Upper lobe of left lung (tissue), 6 donors: ENCODE measurements around the gene GABRR1. TPM values are rescaled to one million over a fixed set of nuclear protein-coding genes. Genes with fewer than 3 reads are reported as not detected.
A peak's percentile ranks its signal among the peaks of the same experiment; 100 is the strongest.
"Not testable (repeated sequence)": the region's sequence is repeated elsewhere in the genome, so short reads cannot be mapped to it uniquely, and the experiment has no call there.

Experiments used
- ATAC-seq, 2 donors: fragments of 200-7000 bp; cut with Tn5 transposase; one replicate each; pipeline ENCODE4 v1.9.1; 2022; ENCODE audit warnings: mild to moderate bottlenecking in 2 of 2, moderate library complexity in 2 of 2; ENCODE audit not compliant: low FRiP score in 2 of 2
- DNase-seq, 2 donors: peaks; one replicate each; pipeline ENCODE4 v3.0.0-alpha.2; 2019 to 2020
- H3K27ac ChIP-seq, 4 donors: fragments of 200-600 bp; sonication (generic); one replicate each; pipeline ENCODE4 v1.5.1; 2016 to 2019
- H3K27me3 ChIP-seq, 4 donors: fragments of 200-600 bp; sonication (generic); one replicate each; pipeline ENCODE4 v1.5.1; 2017 to 2019
- H3K36me3 ChIP-seq, 4 donors: fragments of 200-600 bp; sonication (generic); one replicate each; pipeline ENCODE4 v1.5.1; 2016 to 2019
- H3K4me1 ChIP-seq, 4 donors: fragments of 200-600 bp; sonication (generic); one replicate each; pipeline ENCODE4 v1.5.1; 2018 to 2019
- H3K4me3 ChIP-seq, 4 donors: fragments of 200-600 bp; sonication (generic); one replicate each; pipeline ENCODE4 v1.5.1; 2017 to 2019; ENCODE audit warnings: mild to moderate bottlenecking in 2 of 4, moderate library complexity in 1 of 4
- H3K9me3 ChIP-seq, 4 donors: fragments of 200-600 bp; sonication (generic); one replicate each; pipeline ENCODE4 v1.5.1; 2018 to 2019
- EP300 ChIP-seq, 4 donors: sonication (generic); formaldehyde crosslinking; IDR thresholded peaks; one replicate each; pipeline ENCODE4 v1.5.1; 2017; ENCODE audit warnings: antibody characterized with exemption in 4 of 4, control low read depth in 2 of 4
- POLR2A ChIP-seq, 4 donors: fragments of 450-650 bp; IDR thresholded peaks; one replicate each; pipeline ENCODE4 v1.5.1; 2016 to 2017; ENCODE audit warnings: antibody characterized with exemption in 4 of 4, mild to moderate bottlenecking in 2 of 4
- POLR2AphosphoS5 ChIP-seq, 2 donors: sonication (generic); formaldehyde crosslinking; IDR thresholded peaks; one replicate each; pipeline ENCODE4 v1.5.1; 2017; ENCODE audit warnings: antibody characterized with exemption in 2 of 2
- WGBS, 2 donors: methylation state at CpG; one replicate each; pipeline ENCODE4 v1.1.5; 2017 to 2018; 5-methylcytosine and 5-hydroxymethylcytosine counted together
- total RNA-seq, 6 donors: library from RNA; depleted of rRNA in 4 of 6; stranded (reverse); fragments of >200 nt in 4 of 6; gene quantifications; one replicate each; pipeline versions ENCODE4 v1.1.0 to v1.2.1, GENCODE V29; 2016 to 2021
- TF ChIP-seq, protein P1 (sequence below), 6 experiments: fragments of 450-650 bp in 4 of 6; fragments of 200-600 bp in 2 of 6; sonication (generic) in 2 of 6; IDR thresholded peaks; one replicate each; pipeline ENCODE4 v1.5.1; 2016 to 2019; ENCODE audit warnings: antibody characterized with exemption in 6 of 6
- donor health status: DM: no; HTN: no; CAD: no; lungs with moderate emphysema.
- donor health status: DM: no; HTN: yes; CAD: no; lungs with severe emphysema.

Gene GABRR1
- total RNA-seq, 6 donors from 2014 or later: not detected

DNA sequence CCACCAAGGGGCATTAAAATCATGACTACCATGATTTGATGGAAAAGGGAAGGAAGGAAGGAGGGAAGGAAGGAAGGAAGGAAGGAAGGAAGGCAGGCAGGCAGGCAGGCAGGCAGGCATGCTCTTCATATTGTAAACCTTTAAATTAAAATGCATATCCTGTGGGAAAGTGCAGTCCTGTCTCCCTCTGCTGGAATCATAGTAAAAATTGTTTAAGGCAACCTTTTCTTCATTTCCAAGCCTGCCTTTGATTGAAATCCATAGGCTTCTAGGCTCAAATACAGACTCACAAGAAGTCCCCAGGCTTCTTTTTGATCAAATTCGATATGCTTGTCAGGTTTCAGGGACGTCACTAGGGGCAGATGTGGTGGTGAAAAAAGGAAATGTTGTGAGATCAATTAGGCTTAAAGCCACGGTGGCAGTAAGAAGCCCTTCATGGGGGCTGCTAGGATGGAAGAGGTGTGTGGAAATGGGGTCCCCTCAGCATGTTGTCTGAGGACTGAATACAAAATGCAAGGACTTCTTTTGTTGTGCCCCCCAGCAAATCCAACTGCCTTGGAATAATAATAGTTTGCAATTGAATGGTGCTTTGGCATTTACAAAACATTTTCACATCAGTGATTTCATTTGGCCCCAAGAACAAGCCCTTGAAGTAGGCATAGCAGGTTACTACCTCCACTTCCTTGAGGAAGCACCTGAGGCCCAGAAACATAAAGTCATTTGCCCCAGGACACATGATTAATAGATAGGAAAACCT lies 25.6 kb upstream of the GABRR1 start:
- no peaks in the 10 kb centered on the region for H3K27me3 ChIP-seq
- no peak overlapping the region for H3K27ac ChIP-seq
- no peak for TF ChIP-seq POLR2A (IDR thresholded peaks at IDR 0.05)
- TF ChIP-seq, protein P1, sequence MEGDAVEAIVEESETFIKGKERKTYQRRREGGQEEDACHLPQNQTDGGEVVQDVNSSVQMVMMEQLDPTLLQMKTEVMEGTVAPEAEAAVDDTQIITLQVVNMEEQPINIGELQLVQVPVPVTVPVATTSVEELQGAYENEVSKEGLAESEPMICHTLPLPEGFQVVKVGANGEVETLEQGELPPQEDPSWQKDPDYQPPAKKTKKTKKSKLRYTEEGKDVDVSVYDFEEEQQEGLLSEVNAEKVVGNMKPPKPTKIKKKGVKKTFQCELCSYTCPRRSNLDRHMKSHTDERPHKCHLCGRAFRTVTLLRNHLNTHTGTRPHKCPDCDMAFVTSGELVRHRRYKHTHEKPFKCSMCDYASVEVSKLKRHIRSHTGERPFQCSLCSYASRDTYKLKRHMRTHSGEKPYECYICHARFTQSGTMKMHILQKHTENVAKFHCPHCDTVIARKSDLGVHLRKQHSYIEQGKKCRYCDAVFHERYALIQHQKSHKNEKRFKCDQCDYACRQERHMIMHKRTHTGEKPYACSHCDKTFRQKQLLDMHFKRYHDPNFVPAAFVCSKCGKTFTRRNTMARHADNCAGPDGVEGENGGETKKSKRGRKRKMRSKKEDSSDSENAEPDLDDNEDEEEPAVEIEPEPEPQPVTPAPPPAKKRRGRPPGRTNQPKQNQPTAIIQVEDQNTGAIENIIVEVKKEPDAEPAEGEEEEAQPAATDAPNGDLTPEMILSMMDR (IDR thresholded peaks at IDR 0.05): peak in 4 of 6 experiments; percentile 29 to 61 (median 54)
- no peaks in the 10 kb centered on the region for H3K36me3 ChIP-seq
- 12% methylated on average over 3 of the region's 3 CpGs for WGBS, 2 donors
- H3K4me3 ChIP-seq: no peak overlapping the region
- no peak for DNase-seq
- no peaks in the 10 kb centered on the region for H3K9me3 ChIP-seq
- no peaks in the 10 kb centered on the region for H3K4me1 ChIP-seq
- ATAC-seq: peak in 1 of 2 donors; percentile 51

DNA sequence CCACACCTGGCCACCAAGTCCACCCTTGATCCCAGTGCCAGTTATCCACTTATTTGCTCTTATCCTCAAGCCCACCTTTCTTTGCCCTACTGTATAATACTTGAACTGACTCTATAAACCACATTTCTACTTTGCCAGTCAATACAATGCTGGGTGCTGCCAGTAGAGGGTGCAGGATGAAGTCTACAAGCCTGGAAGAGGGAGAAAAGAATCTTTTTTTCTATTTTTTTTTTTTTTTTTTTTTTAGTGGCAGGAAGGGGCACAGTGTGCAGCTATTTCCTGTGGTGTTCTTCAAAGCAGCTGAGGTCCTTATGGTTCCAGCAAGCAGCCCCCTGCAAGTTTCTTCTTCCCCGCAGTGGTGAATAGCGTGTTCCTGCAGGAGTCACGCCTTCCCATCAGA lies 22.2 kb upstream of the GABRR1 start:
- TF ChIP-seq EP300 (IDR thresholded peaks at IDR 0.05) (no peak), POLR2A (IDR thresholded peaks at IDR 0.05) (no peak), POLR2AphosphoS5 (IDR thresholded peaks at IDR 0.05) (no peak)
- TF ChIP-seq, protein P1 (IDR thresholded peaks at IDR 0.05): no peak
- Histone ChIP-seq H3K4me3 (no peak overlapping the region), H3K27me3 (no peaks in the 10 kb centered on the region), H3K36me3 (no peaks in the 10 kb centered on the region), H3K27ac (no peak overlapping the region), H3K9me3 (peaks cover 0 to 5% (median 0%) of the 10 kb centered on the region in 4 donors), H3K4me1 (no peaks in the 10 kb centered on the region)
- 74 to 79% methylated on average over 3 of the region's 3 CpGs for WGBS, 2 donors
- no peak for DNase-seq
- ATAC-seq: peak in 1 of 2 donors; percentile 22

DNA sequence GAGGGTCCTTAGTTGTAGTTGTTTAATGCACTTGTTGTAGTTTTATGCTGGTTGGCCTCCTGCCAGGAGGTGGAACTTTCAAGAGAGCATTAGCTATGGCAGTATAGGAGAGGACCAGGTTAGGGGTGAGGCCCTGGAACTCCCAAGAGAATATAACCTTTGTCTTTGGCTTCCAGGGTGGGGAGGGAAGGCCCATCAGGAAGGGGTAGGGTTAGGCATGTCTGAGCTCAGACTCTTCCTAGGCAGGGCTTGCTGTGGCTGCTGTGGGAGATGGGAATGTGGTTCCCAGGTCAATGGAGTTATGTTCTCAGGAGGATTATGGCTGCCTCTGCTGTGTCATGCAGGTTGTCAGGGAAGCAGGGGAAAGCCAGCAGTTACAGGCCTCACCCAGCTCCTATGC lies 20.0 kb upstream of the GABRR1 start:
- no peak for DNase-seq
- Histone ChIP-seq H3K27me3 (no peaks in the 10 kb centered on the region), H3K9me3 (peaks cover 0 to 5% (median 0%) of the 10 kb centered on the region in 4 donors), H3K4me3 (no peak overlapping the region), H3K36me3 (no peaks in the 10 kb centered on the region), H3K4me1 (no peaks in the 10 kb centered on the region), H3K27ac (no peak overlapping the region)
- no peak for ATAC-seq
- TF ChIP-seq EP300 (IDR thresholded peaks at IDR 0.05) (no peak), POLR2A (IDR thresholded peaks at IDR 0.05) (no peak)
- TF ChIP-seq, protein P1 (IDR thresholded peaks at IDR 0.05): no peak

DNA sequence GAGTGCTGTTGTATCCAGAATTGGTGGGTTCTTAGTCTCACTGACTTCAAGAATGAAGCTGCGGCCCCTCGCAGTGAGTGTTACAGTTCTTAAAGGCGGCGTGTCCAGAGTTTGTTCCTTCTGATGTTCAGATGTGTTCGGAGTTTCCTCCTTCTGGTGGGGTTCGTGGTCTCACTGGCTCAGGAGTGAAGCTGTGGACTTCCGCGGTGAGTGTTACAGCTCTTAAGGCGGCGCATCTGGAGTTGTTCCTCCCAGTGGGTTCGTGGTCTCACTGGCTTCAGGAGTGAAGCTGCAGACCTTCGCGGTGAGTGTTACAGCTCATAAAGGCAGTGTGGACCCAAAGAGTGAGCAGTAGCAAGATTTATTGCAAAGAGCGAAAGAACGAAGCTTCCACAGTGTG lies 16.4 kb upstream of the GABRR1 start:
- H3K4me3 ChIP-seq, H3K4me1 ChIP-seq, DNase-seq, H3K27me3 ChIP-seq, H3K9me3 ChIP-seq, ATAC-seq, H3K27ac ChIP-seq, H3K36me3 ChIP-seq: not testable (repeated sequence)
- 76 to 81% methylated on average over 14 to 15 of the region's 15 CpGs for WGBS, 2 donors

DNA sequence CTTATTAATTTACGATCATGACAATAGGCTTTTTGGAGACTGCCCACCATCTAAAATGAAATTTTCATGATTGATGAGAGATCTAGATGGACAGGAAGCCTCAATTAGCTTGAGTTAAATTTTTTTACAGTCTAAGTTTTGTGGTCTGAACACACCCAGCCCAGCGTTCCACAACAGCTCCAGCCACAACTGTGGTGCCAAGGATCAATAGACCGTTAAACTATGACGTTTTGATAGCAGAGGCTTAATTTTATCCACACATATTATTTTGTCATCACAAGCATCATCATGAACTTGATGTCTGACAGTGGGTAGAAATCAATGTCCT lies 5.5 kb upstream of the GABRR1 start:
- DNase-seq (no peak), ATAC-seq (no peak)
- no peaks in the 10 kb centered on the region for H3K9me3 ChIP-seq
- no peaks in the 10 kb centered on the region for H3K36me3 ChIP-seq
- H3K4me3 ChIP-seq: no peak overlapping the region
- TF ChIP-seq POLR2A (IDR thresholded peaks at IDR 0.05) (no peak), EP300 (IDR thresholded peaks at IDR 0.05) (no peak), POLR2AphosphoS5 (IDR thresholded peaks at IDR 0.05) (no peak)
- TF ChIP-seq, protein P1 (IDR thresholded peaks at IDR 0.05): no peak
- H3K4me1 ChIP-seq: no peaks in the 10 kb centered on the region
- no peaks in the 10 kb centered on the region for H3K27me3 ChIP-seq
- no peak overlapping the region for H3K27ac ChIP-seq
- WGBS, 2 donors: 84 to 86% methylated on average over 4 of the region's 4 CpGs
